ENCODE measurements around the gene CNPY1. TPM values are rescaled to one million over a fixed set of nuclear protein-coding genes. Genes with fewer than 3 reads are reported as not detected.

Gene CNPY1
- total and polyA plus RNA-seq, 8 donors: 0.18 TPM; not detected in 7

GRCh38 chr7:155541986-155542675 lies 4.2 kb downstream of the CNPY1 start:
- Histone ChIP-seq H3K27me3 (peaks cover 0 to 62% (median 0%) of the 10 kb centered on the region in 3 donors), H3K36me3 (no peaks in the 10 kb centered on the region), H3K9me3 (no peaks in the 10 kb centered on the region), H3K27ac (no peak overlapping the region), H3K4me3 (no peak overlapping the region), H3K4me1 (no peaks in the 10 kb centered on the region)
- WGBS, 5 donors: 57 to 73% (median 58%) methylated on average over 19 of the region's 19 CpGs
- TF ChIP-seq CTCF (IDR thresholded peaks at IDR 0.05): no peak
- no peak for DNase-seq
- intact Hi-C loops (cut with DNase I; ENCODE audit: low total_unique reads): no loop called here

- no peaks in the 10 kb centered on the region for H3K36me3 ChIP-seq
- H3K4me1 ChIP-seq: no peaks in the 10 kb centered on the region
- 67 to 73% (median 72%) methylated on average over 12 of the region's 12 CpGs for WGBS, 5 donors
- H3K4me3 ChIP-seq: no peak overlapping the region
- H3K9me3 ChIP-seq: peaks cover 0 to 6% (median 0%) of the 10 kb centered on the region in 4 donors
- intact Hi-C loops (cut with DNase I; ENCODE audit: low total_unique reads): no loop called here
- peaks cover 0 to 75% (median 13%) of the 10 kb centered on the region in 3 donors for H3K27me3 ChIP-seq
- H3K27ac ChIP-seq: no peak overlapping the region
- TF ChIP-seq CTCF (IDR thresholded peaks at IDR 0.05) (no peak), POLR2AphosphoS5 (IDR thresholded peaks at IDR 0.05) (no peak), EP300 (IDR thresholded peaks at IDR 0.05) (no peak), POLR2A (IDR thresholded peaks at IDR 0.05) (no peak)
- no peak for DNase-seq
Observed at GRCh38 chr7:155540553-155540952, 5.8 kb downstream of the CNPY1 start.

GRCh38 chr7:155538293-155538692 lies 8.1 kb downstream of the CNPY1 start:
- H3K27me3 ChIP-seq: peaks cover 10 to 95% (median 35%) of the 10 kb centered on the region in 3 donors
- peaks cover 2 to 8% (median 7%) of the 10 kb centered on the region in 4 donors for H3K4me1 ChIP-seq
- peaks cover 0 to 6% (median 0%) of the 10 kb centered on the region in 4 donors for H3K9me3 ChIP-seq
- DNase-seq: no peak
- no peaks in the 10 kb centered on the region for H3K36me3 ChIP-seq
- no peak overlapping the region for H3K4me3 ChIP-seq
- WGBS, 5 donors: 36 to 70% (median 48%) methylated on average over 6 to 9 of the region's 9 CpGs
- intact Hi-C loops (cut with DNase I; ENCODE audit: low total_unique reads): no loop called here
- no peak for TF ChIP-seq POLR2A (IDR thresholded peaks at IDR 0.05)
- TF ChIP-seq POLR2AphosphoS5 (IDR thresholded peaks at IDR 0.05): no peak
- no peak for TF ChIP-seq CTCF (IDR thresholded peaks at IDR 0.05)
- TF ChIP-seq EP300 (IDR thresholded peaks at IDR 0.05): no peak
- no peak overlapping the region for H3K27ac ChIP-seq

- Histone ChIP-seq H3K4me1 (peaks cover 8 to 14% (median 14%) of the 10 kb centered on the region in 4 donors), H3K36me3 (no peaks in the 10 kb centered on the region), H3K27ac (no peak overlapping the region), H3K27me3 (peaks cover 20 to 95% (median 54%) of the 10 kb centered on the region in 3 donors), H3K4me3 (no peak overlapping the region), H3K9me3 (peaks cover 0 to 6% (median 0%) of the 10 kb centered on the region in 4 donors)
- no peak for TF ChIP-seq POLR2A (IDR thresholded peaks at IDR 0.05)
- no peak for TF ChIP-seq EP300 (IDR thresholded peaks at IDR 0.05)
- TF ChIP-seq POLR2AphosphoS5 (IDR thresholded peaks at IDR 0.05): no peak
- TF ChIP-seq CTCF (IDR thresholded peaks at IDR 0.05): no peak
- intact Hi-C loops (cut with DNase I; ENCODE audit: low total_unique reads): no loop called here
- no peak for DNase-seq
- 50 to 76% (median 66%) methylated on average over 8 of the region's 8 CpGs for WGBS, 5 donors
Observed at GRCh38 chr7:155536451-155536850, 9.9 kb downstream of the CNPY1 start.

Data from stomach (tissue), 9 donors.